HG02943 (cell line): ENCODE results near the gene BDH1.
"Not testable (repeated sequence)": the region's sequence is repeated elsewhere in the genome, so short reads cannot be mapped to it uniquely, and the experiment has no call there.

ENCODE experiments used
- ATAC-seq: cut with Tn5 transposase; IDR thresholded peaks from one replicate; pipeline ENCODE4 v1.9.1; 2021; ENCODE audit warnings: mild to moderate bottlenecking, low read depth, moderate library complexity; ENCODE audit not compliant: unreplicated experiment

The BDH1 gene, protein sequence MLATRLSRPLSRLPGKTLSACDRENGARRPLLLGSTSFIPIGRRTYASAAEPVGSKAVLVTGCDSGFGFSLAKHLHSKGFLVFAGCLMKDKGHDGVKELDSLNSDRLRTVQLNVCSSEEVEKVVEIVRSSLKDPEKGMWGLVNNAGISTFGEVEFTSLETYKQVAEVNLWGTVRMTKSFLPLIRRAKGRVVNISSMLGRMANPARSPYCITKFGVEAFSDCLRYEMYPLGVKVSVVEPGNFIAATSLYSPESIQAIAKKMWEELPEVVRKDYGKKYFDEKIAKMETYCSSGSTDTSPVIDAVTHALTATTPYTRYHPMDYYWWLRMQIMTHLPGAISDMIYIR

GRCh38 chr3:197555281-197556261 is at the start of gene BDH1:
Gene BDH1 (minus strand): TSS chr3:197555968. CDS start chr3:197546443, 9,525 bp downstream.
- ATAC-seq, result peak; percentile 33

DNA sequence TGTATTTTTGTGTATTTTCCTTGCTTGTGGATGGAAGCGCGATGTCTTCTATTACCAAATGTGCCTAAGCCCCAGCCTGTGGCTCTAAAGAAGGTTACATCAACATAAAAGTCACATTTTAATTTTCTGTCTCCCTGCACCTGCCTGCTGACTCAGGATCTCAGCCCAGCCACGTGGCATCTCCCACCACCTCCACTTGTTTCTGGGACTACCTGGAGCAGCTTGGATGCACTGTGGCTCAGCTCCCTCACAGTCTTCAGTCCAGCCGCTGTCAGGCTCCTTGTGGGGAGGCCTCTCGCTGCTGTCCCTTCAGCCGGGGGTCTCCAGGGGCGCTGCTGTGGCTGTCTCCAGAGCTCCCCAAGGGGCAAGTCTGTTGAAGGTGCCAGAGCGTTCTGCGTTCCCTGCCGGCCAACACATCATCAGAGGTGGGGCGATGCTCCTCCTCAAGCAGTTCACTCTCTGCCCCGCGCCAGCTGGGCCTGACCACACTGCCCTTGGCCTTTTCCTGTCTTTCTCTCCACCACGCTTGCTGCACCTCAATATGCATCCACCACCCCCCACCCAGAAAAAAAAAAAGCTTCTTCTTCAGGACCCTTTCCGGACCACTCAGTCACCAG is 47.7 kb upstream of the BDH1 start:
- no peak for ATAC-seq

DNA sequence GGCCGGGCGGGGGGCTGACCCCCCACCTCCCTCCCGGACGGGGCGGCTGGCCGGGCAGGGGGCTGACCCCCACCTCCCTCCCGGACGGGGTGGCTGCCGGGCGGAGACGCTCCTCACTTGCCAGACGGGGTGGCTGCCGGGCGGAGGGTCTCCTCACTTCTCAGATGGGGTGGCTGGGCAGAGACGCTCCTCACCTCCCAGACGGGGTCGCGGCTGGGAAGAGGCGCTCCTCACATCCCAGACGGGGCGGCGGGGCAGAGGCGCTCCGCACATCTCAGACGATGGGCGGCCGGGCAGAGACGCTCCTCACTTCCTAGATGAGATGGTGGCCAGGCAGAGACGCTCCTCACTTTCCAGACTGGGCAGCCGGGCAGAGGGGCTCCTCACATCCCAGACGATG is 46.6 kb upstream of the BDH1 start:
- ATAC-seq, result not testable (repeated sequence)

- not testable (repeated sequence) for ATAC-seq
These were observed 45.7 kb upstream of the BDH1 start for GRCh38 chr3:197601566-197601840.

DNA sequence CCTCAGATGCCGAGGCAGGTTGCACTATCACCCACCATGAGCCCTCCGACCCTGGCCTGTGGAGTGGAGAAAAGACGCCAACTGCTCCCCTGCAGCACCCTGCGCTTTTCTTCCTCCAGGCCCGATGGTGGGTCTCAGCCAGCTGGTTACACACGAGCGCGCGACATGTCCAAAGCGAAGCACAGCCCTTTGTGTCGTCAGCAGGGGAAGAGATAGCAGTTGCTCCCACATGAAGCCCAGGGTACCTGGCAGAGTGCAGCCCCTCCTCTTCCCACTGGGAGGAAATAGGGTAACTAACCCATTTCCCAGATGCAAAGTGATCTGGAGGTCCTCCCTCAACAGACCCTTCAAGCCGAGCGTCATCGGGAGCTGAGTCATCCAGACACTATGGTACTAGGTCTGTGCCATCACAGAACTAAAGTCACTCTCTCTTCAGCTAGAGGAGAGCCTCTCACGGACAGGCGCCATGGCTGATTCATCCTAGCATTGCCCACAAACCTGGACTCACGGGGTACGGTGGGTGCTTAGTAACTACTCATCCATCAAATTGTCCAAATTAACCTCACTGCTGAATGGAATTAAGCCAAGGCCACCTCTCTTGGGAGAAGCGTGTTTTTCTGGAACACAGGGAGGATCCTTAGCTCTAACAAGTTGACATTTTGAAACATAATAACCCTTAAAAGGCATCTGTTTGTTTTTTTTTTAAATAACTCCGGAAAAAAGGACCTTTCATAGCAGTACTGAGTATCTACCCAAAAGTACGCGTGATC is 45.2 kb upstream of the BDH1 start:
- no peak for ATAC-seq

GRCh38 chr3:197599089-197599765 is 43.5 kb upstream of the BDH1 start:
- ATAC-seq, result no peak

DNA sequence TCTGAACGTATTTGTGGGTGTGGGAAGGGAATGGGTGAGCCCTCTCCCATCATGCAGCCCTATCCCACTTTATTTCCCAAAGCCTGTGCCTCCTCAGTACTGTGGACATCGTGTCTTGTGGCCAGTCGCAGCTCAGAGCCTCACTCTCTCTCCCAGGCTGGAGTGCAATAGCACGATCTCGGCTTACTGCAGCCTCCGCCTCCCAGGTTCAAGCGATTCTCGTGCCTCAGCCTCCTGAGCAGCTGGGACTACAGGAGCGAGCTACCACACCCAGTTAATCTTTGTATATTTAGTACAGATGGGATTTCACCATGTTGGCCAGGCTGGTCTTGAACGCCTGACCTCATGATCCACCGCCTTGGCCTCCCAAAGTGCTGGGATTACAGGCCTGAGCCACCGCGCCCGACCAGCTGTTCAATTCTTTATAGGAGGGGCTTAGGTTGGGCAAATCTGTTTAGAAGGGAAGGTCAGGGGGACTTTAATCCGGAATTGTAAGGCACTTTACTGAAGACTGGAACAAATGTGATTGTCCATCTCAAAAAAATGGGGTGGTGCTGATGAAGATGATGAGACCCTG is 42.7 kb upstream of the BDH1 start:
- no peak for ATAC-seq

GRCh38 chr3:197597335-197597734 is 41.6 kb upstream of the BDH1 start:
- no peak for ATAC-seq

DNA sequence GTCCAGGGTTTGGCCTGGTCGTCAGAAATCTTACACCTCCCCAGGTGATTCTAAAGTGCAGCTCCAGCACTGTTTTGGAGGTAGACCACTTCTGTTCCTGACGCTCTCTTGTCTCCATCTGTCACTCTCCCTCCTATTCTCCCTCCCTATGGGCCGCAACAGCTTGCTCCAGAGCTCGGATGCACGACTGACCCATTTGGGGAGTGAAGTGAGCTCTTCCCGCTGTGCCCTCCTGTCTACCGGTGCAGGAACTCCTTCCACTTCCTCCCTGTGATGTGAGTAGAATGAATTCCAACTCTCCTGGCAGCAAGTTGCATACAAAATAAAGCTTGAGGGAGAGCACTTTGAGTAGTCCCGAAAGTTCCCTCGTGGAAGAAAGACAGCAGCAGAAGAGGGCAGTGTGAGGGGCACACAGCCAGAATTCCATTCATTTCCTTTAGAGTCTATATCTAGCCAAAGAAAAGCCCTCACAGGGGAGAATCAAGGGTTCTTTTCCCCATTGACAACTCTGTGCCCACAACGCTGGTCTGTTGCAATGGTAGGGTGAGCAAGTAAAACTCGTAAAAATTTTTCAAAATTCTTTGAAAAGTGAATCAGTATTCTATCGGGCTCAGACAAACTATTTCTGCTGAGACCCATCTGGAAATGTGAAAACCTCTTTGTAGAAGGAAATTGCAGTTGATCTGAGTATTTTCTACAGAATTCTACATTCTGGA is 39.9 kb upstream of the BDH1 start:
- ATAC-seq, result no peak

GRCh38 chr3:197593046-197593380 is 37.2 kb upstream of the BDH1 start:
- no peak for ATAC-seq

GRCh38 chr3:197592361-197593045 is 36.7 kb upstream of the BDH1 start:
- ATAC-seq, result no peak

DNA sequence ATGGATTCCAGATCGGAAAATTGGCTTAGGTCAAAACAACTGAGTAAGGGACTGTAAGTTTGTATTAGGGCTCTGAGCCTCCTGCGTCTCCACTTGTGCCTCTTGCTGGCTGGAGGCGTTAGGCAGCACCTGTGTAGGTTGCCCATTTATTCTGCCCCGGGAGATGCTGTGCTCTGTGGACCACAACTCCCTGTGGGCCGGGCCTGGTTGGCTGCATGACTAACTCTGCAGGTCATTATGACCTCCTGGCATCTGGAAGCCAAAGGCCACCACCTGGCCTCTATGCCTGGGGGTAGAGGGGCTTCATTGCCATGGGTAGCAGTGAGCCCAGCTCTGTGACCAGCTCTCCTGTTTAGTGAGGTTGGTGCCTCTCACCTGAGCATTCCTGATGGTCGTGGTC is 36.0 kb upstream of the BDH1 start:
- ATAC-seq, result no peak

GRCh38 chr3:197590313-197590962 is 34.7 kb upstream of the BDH1 start:
- ATAC-seq, result no peak

DNA sequence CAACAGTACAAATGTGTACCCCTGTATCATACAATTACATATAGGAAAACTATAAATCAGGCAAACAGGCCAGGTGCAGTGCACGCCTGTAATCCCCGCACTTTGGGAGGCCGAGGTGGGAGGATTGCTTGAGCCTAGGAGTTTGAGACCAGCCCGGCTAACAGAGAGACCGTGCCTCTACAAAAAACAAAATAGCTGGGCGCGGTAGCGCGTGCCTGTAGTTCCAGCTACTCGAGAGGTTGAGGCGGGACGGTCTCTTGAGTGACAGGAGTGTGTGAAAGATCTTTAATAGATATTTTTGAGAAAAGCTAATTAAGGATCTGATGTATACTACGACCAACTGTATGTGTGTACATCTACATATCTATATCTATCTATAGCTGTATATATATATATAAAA is 33.8 kb upstream of the BDH1 start:
- no peak for ATAC-seq

GRCh38 chr3:197586768-197587167 is 31.0 kb upstream of the BDH1 start:
- ATAC-seq, result not testable (repeated sequence)

DNA sequence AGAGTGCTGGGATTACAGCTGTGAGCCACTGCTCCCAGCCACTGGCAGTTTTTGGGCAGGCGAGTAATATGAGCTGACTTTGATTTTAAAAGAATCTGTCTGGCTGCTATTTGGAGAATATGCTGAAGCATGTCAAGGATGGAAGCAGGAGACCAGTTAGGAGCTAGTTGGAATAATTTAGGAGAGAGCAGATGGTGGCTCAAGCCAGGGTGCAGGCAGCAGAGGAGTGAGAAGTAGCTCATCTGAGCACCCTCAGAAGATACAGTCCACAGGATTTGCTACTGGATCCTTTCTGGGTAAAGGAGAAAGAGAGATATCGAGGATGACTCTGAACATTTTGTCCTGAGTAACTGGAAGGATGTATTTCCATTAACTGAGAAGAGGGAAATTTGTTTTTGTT is 30.4 kb upstream of the BDH1 start:
- ATAC-seq, result no peak

GRCh38 chr3:197584733-197585132 is 29.0 kb upstream of the BDH1 start:
- ATAC-seq, result no peak

DNA sequence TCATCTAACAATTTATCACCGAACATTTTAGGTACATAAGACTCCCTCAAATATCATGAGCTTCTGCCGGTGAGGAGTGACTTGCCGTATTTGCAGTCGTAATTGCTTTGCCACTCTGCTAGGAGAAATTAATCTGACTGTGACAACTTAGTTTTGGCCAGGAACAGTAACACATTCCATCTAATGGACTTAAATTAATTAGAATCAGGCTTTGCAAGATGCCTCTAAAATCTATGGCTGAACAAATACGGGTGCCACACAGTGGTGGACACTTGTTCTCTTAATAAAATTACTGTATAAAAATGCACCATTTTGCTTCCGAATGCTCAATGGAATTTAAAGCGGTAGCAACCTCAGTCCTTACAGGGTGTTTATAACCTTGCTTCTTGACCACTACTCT is 27.6 kb upstream of the BDH1 start:
- no peak for ATAC-seq
